NOMO-1 treated with dmso at 0.1 percent for 144 hours (cell line): Measurements from ENCODE around the gene LCE5A.
"Not testable (repeated sequence)": the region's sequence is repeated elsewhere in the genome, so short reads cannot be mapped to it uniquely, and the experiment has no call there.

Experiments
- DNase-seq: peaks from one replicate; lab custom pipeline; 2025; ENCODE audit not compliant: unreplicated experiment; lab: John Stamatoyannopoulos, UW

LCE5A gene, protein sequence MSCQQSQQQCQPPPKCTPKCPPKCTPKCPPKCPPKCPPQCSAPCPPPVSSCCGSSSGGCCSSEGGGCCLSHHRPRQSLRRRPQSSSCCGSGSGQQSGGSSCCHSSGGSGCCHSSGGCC

DNA sequence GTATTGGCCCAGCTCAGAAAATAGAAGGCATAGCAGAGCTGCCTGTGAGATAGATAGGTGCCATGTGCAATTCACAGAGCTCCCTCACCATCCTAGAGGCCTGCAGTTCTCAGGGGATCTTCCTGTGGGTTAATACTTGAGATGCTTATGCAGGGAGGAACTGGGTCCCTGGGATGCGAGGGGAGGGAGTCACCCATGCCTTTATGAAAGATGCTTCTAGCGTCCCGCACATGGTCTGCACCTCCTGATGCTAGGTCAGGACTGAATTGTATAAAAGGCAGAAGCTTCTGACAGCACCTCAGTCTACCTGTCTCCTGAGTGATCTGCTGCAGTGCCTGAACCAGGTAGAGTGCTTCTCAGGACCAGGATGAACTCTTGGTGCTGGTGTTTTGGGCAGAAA, at the start of gene LCE5A:
LCE5A (plus strand) TSS at position 301 of the 400 bp plus-strand sequence. CDS start 732 bp downstream, outside the sequence.
- DNase-seq, result no peak

- peak; percentile 30 for DNase-seq
Observed at GRCh38 chr1:152461544-152461943, 49.1 kb upstream of the LCE5A start.

DNA sequence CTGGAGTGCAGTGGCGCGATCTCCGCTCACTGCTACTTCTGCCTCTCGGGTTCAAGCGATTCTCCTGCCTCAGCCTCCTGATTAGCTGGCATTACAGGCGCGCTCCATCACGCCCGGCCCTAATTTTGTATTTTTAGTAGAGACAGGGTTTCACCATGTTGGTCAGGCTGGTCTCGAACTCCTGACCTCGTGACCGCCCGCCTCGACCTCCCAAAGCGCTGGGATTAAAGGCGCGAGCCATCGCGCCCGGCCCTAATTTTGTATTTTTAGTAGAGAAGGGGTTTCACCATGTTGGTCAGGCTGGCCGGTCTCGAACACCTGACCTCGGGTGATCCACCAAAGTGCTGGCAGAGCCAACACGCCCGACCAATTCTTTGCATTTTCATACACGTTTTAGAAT, 48.0 kb upstream of the LCE5A start:
- DNase-seq, result no peak

DNA sequence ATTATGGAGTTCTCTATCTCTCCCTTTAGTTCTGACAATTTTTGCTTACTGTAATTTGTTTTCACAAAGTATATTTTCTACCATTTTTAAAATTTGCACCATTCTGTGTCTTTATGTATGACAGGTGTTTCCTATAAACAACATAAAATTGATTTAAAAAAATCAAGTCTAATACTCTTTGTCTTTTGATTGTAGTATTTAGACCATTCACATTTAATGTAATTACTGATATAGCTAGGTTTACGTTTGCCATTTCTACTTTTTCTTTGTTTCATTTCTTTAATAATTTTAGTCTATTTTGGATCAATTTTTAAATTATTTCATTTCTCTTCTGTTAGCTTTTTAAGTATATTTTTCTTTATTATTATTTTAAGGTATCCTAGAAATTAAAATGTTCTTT, 44.4 kb upstream of the LCE5A start:
- no peak for DNase-seq

DNA sequence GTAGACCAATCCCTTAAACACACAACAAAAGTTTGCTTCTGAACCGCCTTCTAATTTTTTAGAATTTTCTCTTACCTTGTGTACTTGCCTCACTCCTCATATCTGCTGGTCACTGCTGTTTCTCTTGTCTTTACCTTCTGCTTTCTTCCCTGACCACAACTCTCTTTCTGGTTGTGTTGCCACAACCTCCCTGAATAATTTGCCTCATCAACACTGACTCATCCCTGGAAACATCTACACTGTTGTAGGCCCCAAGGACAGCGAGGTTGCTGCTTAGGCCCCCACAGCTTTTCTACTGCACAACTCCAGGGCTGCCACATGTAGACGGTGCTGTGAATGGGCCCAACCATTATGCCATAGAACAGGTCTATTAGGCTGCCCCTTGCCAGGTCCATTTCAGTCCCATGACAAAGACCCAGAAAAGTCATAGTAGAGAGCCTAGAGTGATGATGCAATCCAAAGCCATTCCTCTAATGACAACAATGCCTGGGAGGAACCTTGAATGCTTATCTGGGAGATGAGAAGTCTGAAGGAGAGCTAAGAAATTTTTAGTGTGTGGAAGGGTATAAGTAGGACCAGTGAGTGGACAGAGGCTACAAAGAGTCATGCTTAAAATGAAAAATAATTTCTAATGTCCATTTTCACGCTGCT, 36.6 kb upstream of the LCE5A start:
- no peak for DNase-seq

DNA sequence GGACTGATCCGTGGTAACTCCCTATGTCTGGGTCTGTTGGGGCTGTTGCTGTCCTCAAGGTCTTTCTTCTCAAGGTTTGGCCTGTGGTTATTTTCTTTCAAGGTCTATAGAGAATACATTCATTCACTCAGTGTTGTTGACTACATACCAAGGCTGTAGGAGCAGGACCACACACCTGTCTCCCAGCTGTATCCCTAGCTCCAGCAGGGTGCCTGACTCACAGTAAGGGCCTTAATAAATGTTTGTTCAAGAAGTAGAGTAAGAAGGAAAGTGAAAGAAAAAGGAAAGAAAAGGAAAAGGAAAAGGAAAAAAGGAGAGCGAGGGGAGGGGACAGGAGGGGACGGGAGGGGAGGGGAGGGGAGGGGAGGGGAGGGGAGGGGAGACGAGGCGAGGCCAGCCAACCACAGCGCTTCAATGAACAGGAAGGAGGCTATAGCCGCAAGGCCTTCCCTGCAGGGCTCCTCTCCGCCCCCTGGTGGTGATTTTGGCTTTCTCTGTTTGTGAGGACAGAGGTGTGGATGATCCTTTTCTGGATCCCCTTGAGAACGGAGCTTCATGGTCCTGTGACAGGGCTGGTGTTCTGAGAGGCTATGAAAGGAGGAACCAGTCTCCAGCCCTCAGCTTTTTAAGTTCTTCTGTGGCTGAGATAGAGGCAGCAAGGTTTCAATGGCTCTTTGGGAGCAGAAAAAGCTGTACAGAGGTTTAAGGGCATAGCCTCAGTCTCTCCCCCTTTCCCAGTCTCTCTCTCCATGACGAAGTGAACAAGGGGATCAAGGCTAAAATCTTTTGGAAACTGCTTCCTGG, 30.6 kb upstream of the LCE5A start:
- DNase-seq, result peak; percentile 12

DNA sequence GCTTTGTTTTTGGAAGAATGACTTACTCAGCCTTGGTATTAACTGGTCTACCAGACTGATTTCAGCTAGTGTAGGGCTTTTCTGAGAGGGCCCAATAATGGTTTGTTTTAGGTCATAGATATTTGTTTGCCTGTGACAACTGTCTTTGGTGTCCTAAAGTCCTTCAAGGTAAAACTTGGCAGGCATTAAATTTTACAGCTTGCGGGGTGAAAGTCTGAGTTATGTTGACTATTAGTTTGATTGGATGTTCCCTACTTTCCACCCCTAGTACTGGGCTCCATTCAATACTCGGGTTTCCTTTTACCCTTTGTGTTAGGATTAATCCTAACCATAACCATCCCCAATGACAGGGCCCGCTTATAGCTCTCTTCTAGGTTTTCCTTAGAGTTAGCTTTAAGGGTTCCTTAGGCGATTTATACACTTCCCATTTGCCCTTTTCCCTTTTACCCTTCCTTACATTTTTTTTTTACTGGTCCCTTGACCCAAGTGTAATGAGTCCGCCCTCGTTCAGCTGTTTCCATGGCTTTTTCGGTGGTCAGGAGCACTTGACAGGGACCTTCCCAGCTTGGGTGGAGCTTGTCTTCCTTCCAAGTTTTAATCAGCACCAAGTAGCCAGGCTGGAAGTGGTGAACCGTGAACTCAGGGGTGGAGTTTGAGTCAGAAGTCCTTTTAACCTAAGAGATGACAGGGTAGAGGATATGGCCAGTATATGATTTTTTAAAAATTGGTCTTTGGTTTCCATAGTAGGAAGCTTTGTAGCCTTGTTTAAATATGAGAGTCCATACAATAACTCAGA, 28.5 kb upstream of the LCE5A start:
- no peak for DNase-seq

GRCh38 chr1:152486400-152487006, 24.1 kb upstream of the LCE5A start:
- DNase-seq, result no peak

DNA sequence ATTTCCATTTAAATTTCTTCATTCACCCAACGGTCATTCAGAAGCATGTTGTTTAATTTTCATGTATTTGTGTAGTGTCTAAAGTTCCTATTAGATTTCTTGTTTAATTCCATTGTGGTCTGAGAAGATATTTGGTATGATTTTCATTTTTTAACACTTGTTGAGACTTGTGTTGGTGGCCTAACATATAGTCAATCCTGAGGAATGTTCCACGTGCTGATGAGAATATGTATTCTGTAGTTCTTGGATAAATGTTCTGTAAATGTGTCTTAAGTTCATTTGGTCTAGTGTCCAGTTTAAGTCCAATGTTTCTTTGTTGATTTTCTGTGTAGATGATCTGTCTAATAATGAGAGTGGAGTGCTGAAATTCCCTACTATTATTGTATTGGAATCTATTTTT, 22.7 kb upstream of the LCE5A start:
- no peak for DNase-seq

DNA sequence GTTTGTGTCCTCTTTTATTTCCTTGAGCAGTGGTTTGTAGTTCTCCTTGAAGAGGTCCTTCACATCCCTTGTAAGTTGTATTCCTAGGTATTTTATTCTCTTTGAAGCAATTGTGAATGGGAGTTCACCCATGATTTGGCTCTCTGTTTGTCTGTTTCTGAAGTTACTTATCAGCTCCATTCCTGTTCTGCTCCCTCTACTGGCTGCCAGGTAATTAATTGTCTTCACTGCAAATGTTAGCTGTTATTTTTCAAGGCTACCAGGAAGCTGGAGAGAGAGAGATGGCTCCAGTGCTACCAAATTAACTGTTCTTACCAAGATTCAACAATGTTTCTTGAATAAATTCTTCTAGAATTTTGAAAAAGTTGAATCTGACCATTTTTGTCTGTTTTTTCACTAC, 19.1 kb upstream of the LCE5A start:
- DNase-seq, result not testable (repeated sequence)

GRCh38 chr1:152495066-152495675, 15.4 kb upstream of the LCE5A start:
- no peak for DNase-seq

- no peak for DNase-seq
Observed at GRCh38 chr1:152497273-152497672, 13.3 kb upstream of the LCE5A start.

DNA sequence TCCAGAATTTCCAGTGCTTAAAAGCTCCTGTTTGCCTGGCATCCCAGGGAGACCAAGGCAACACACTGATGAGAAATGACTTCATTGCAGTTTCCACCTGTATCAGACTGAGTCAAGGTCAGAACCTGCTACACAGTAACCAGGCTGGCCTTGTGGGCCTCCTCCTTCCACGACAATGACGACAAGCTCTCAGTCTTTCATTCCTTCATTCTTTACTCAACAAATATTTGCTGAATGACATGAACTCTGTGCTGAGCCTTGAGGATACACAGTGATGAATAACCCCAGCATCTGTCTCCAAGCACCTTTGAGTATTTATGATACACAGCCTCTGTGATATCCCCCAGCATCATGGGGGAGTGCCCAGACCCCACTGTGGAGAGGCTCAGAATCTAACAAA, 8.9 kb upstream of the LCE5A start:
- DNase-seq, result no peak

DNA sequence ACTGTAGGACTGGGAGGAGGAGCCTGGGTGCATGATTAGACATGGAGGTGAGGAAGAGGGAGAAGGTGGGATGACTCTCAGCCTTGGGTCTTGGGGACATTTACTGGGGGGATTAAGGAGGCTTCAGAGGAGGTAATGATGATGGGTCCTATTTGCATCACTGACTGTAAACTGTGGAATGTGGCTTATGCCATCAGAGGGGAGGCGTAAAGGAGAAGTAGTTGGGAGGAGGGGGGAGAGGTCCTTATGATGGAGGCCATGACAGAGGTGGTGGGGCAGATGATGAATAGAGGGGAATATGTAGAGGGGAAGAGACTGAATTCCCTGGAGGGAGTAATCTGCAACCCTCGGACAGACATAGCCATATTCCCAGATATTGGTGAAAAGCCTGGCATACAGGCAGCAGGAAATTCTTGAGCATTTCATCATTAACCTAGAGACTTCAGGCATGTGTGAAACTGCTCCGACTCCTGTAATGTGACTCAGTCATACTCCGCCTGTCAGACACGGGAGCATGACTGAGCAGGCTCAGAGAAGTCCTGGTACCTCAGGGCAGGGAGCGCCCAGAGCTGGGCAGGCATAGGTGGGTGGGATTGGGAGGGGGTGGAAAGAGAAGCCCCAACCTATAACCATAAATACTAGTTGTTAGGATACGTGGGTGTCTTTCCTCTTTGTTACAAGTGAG, 8.0 kb upstream of the LCE5A start:
- no peak for DNase-seq

GRCh38 chr1:152505083-152505482, 5.5 kb upstream of the LCE5A start:
- DNase-seq, result no peak

DNA sequence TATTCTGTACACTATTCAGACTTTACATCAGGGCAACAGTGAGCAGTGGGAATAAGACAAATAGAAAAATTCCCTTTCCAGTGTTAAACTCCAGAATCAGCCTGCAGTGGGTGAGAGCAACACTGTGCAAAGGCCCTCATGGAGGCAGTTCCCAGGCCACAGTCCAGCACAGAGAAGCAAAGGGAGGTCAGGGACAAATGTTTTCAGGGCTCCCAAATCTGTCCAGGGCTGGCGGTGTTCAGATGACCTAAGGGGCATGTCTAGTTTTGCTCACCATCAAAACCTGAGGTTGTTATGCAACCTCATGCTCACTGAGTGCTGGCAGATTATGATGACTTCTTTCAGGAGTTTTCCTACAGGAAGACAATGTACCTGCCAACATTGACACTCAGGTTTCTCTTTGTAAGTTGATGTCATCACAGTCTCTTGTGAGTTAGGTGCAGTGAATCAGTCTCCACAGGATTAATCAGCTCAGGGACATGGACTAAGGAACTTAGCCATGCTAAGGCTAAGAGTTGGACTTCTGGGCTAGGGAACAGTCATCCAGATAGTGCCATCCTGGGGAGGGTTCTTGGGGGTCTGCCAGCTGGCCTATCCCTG, 3.6 kb upstream of the LCE5A start:
- no peak for DNase-seq

- DNase-seq, result no peak
Observed at GRCh38 chr1:152511596-152511995, 993 bp downstream of the LCE5A start.

- no peak for DNase-seq
Observed at GRCh38 chr1:152513081-152513480, 2.5 kb downstream of the LCE5A start.

- no peak for DNase-seq
Observed at GRCh38 chr1:152514715-152515433, 4.3 kb downstream of the LCE5A start.
